IPS-18c (cell line): ENCODE results near the gene ZNF318.

Source experiments
- H3K4me3 ChIP-seq: 2 replicates; pipeline ENCODE4 v1.7.0; 2013; ENCODE audit warnings: low read depth, mild to moderate bottlenecking, low read length, moderate library complexity; ENCODE audit not compliant: insufficient read depth
- H3K9me3 ChIP-seq: one replicate; pipeline ENCODE4 v1.6.1; 2013; ENCODE audit warnings: mild to moderate bottlenecking, low read length, moderate library complexity; ENCODE audit not compliant: control insufficient read depth, insufficient read depth

The ZNF318 gene

GRCh38 chr6:43297644-43298564 lies 71.5 kb downstream of the ZNF318 start, which contains the start of gene SLC22A7:
SLC22A7 (plus strand) TSS chr6:43298260; CDS start chr6:43298359, 99 bp downstream.
- Histone ChIP-seq H3K9me3 (no peaks in the 10 kb centered on the region), H3K4me3 (no peak within 1 kb of the TSS)

GRCh38 chr6:43296780-43297497 lies 72.5 kb downstream of the ZNF318 start:
- H3K4me3 ChIP-seq, result no peak overlapping the region
- no peaks in the 10 kb centered on the region for H3K9me3 ChIP-seq

- H3K4me3 ChIP-seq, result no peak overlapping the region
- no peaks in the 10 kb centered on the region for H3K9me3 ChIP-seq
These were observed 74.0 kb downstream of the ZNF318 start for GRCh38 chr6:43295456-43295855.

- Histone ChIP-seq H3K9me3 (no peaks in the 10 kb centered on the region), H3K4me3 (no peak overlapping the region)
These were observed 74.9 kb downstream of the ZNF318 start for GRCh38 chr6:43294536-43294935.

GRCh38 chr6:43293698-43294097 lies 75.7 kb downstream of the ZNF318 start:
- H3K9me3 ChIP-seq, result no peaks in the 10 kb centered on the region
- no peak overlapping the region for H3K4me3 ChIP-seq

- Histone ChIP-seq H3K9me3 (no peaks in the 10 kb centered on the region), H3K4me3 (no peak overlapping the region)
These were observed 76.6 kb downstream of the ZNF318 start for GRCh38 chr6:43292763-43293318.

GRCh38 chr6:43292341-43292740 lies 77.1 kb downstream of the ZNF318 start:
- Histone ChIP-seq H3K4me3 (no peak overlapping the region), H3K9me3 (no peaks in the 10 kb centered on the region)

GRCh38 chr6:43291708-43292107 lies 77.7 kb downstream of the ZNF318 start:
- no peak overlapping the region for H3K4me3 ChIP-seq
- no peaks in the 10 kb centered on the region for H3K9me3 ChIP-seq

GRCh38 chr6:43290905-43291355 lies 78.5 kb downstream of the ZNF318 start:
- Histone ChIP-seq H3K9me3 (no peaks in the 10 kb centered on the region), H3K4me3 (no peak overlapping the region)

GRCh38 chr6:43290339-43290904 lies 79.0 kb downstream of the ZNF318 start:
- Histone ChIP-seq H3K9me3 (no peaks in the 10 kb centered on the region), H3K4me3 (no peak overlapping the region)

- Histone ChIP-seq H3K9me3 (no peaks in the 10 kb centered on the region), H3K4me3 (no peak overlapping the region)
These were observed 81.4 kb downstream of the ZNF318 start for GRCh38 chr6:43287717-43288679.

GRCh38 chr6:43286980-43287716 lies 82.3 kb downstream of the ZNF318 start:
- no peaks in the 10 kb centered on the region for H3K9me3 ChIP-seq
- H3K4me3 ChIP-seq, result no peak overlapping the region

- no peaks in the 10 kb centered on the region for H3K9me3 ChIP-seq
- H3K4me3 ChIP-seq, result no peak overlapping the region
These were observed 82.9 kb downstream of the ZNF318 start for GRCh38 chr6:43286456-43286979.
